NT2/D1 (cell line): ENCODE results near the gene TMEM271.

Experiments used
- SUZ12 ChIP-seq: IDR thresholded peaks from 2 replicates; pipeline ENCODE4 v1.6.1; 2011; ENCODE audit not compliant: insufficient read length, insufficient read depth; ENCODE audit errors: extremely low read depth
- YY1 ChIP-seq: IDR thresholded peaks from 2 replicates; pipeline ENCODE4 v1.6.1; 2011; ENCODE audit not compliant: insufficient read length, insufficient read depth
- ZNF274 ChIP-seq: IDR thresholded peaks from 2 replicates; pipeline ENCODE4 v1.6.1; 2011; ENCODE audit warnings: mild to moderate bottlenecking, low read depth, low read length

GRCh38 chr4:616091-616490 is 40.0 kb upstream of the TMEM271 start:
- TF ChIP-seq ZNF274 (no peak), YY1 (no peak), SUZ12 (no peak)
